SK-N-SH treated with all-trans-retinoic acid at 6 μM for 48 hours (cell line): ENCODE measurements around the gene STK32B.

Experiments used
- ATAC-seq: fragments of 200-7000 bp; cut with Tn5 transposase; 3 replicates; pipeline ENCODE4 v1.9.1; 2020; ENCODE audit warnings: mild to moderate bottlenecking, moderate library complexity
- ARNTL ChIP-seq: fragments of 450-650 bp; formaldehyde crosslinking; IDR thresholded peaks from 2 replicates; pipeline ENCODE4 v1.5.0; 2020; ENCODE audit warnings: low read depth, mild to moderate bottlenecking, moderate library complexity, borderline replicate concordance
- BACH2 ChIP-seq: fragments of 250-450 bp; sonication (Bioruptor Pico); IDR thresholded peaks from 2 replicates; pipeline ENCODE4 v1.9.0; 2021; ENCODE audit warnings: mild to moderate bottlenecking, borderline replicate concordance
- CSDC2 ChIP-seq: fragments of 250-450 bp; sonication (Bioruptor Pico); IDR thresholded peaks from 2 replicates; pipeline ENCODE4 v1.5.0; 2020; ENCODE audit warnings: mild to moderate bottlenecking, moderate library complexity
- ESRRG ChIP-seq: fragments of 250-450 bp; sonication (Bioruptor Pico); IDR thresholded peaks from 2 replicates; pipeline ENCODE4 v1.6.1; 2021; ENCODE audit warnings: mild to moderate bottlenecking
- GLIS3 ChIP-seq: fragments of 250-450 bp; sonication (Bioruptor Pico); IDR thresholded peaks from 2 replicates; pipeline ENCODE4 v1.5.0; 2020; ENCODE audit warnings: mild to moderate bottlenecking, moderate library complexity
- POU6F1 ChIP-seq: fragments of 250-450 bp; sonication (Bioruptor Pico); IDR thresholded peaks from 2 replicates; pipeline ENCODE4 v1.8.0; 2021; ENCODE audit warnings: low read depth, mild to moderate bottlenecking, moderate library complexity, borderline replicate concordance
- PPARA ChIP-seq: fragments of 250-450 bp; sonication (Bioruptor Pico); IDR thresholded peaks from 2 replicates; pipeline ENCODE4 v1.5.0; 2020; ENCODE audit warnings: mild to moderate bottlenecking, borderline replicate concordance
- RARB ChIP-seq: fragments of 250-450 bp; sonication (Bioruptor Pico); IDR thresholded peaks from 2 replicates; pipeline ENCODE4 v1.8.0; 2021; ENCODE audit warnings: mild to moderate bottlenecking, moderate library complexity
- TOX ChIP-seq: fragments of 250-450 bp; sonication (Bioruptor Pico); IDR thresholded peaks from 2 replicates; pipeline ENCODE4 v1.8.0; 2021; ENCODE audit warnings: mild to moderate bottlenecking, moderate library complexity, borderline replicate concordance
- ZC3H10 ChIP-seq: fragments of 250-450 bp; sonication (Bioruptor Pico); IDR thresholded peaks from 2 replicates; pipeline ENCODE4 v1.5.1; 2021; ENCODE audit warnings: mild to moderate bottlenecking, moderate library complexity
- ZFP3 ChIP-seq: fragments of 250-450 bp; sonication (Bioruptor Pico); IDR thresholded peaks from 2 replicates; pipeline ENCODE4 v1.5.0; 2020; ENCODE audit warnings: mild to moderate bottlenecking, moderate library complexity
- ZFP30 ChIP-seq: fragments of 450-650 bp; formaldehyde crosslinking; IDR thresholded peaks from 2 replicates; pipeline ENCODE4 v1.5.0; 2022; ENCODE audit warnings: mild to moderate bottlenecking, moderate library complexity
- ZNF565 ChIP-seq: fragments of 450-650 bp; formaldehyde crosslinking; conservative IDR thresholded peaks from 2 replicates; pipeline ENCODE4 v1.5.0; 2020; ENCODE audit warnings: low read depth, mild to moderate bottlenecking, moderate library complexity
- ZNF70 ChIP-seq: fragments of 450-650 bp; formaldehyde crosslinking; IDR thresholded peaks from 2 replicates; pipeline ENCODE4 v1.5.0; 2020; ENCODE audit warnings: mild to moderate bottlenecking, moderate library complexity
- ZNF8 ChIP-seq: fragments of 450-650 bp; formaldehyde crosslinking; IDR thresholded peaks from 2 replicates; pipeline ENCODE4 v1.5.0; 2020; ENCODE audit warnings: mild to moderate bottlenecking, moderate library complexity
- TF ChIP-seq, protein P1 (sequence below): fragments of 250-450 bp; sonication (Bioruptor Pico); IDR thresholded peaks from 2 replicates; pipeline ENCODE4 v1.8.0; 2020; ENCODE audit warnings: mild to moderate bottlenecking, moderate library complexity, borderline replicate concordance
- TF ChIP-seq, protein P2 (sequence below): fragments of 250-450 bp; sonication (Bioruptor Pico); IDR thresholded peaks from 2 replicates; pipeline ENCODE4 v1.5.0; 2020; ENCODE audit warnings: mild to moderate bottlenecking, moderate library complexity

Gene STK32B

GRCh38 chr4:5021546-5021945 is 29.7 kb upstream of the STK32B start:
- no peak for ATAC-seq

GRCh38 chr4:5024673-5025072 is 26.6 kb upstream of the STK32B start:
- no peak for ATAC-seq

More at GRCh38 chr4:5021546-5021945, 29.7 kb upstream of the STK32B start:
- TF ChIP-seq GLIS3 (CRISPR knock-in tag) = no peak
- no peak for TF ChIP-seq RARB (CRISPR knock-in tag)
- TF ChIP-seq POU6F1 (CRISPR knock-in tag) = no peak
- no peak for TF ChIP-seq ESRRG (CRISPR knock-in tag)
- TF ChIP-seq ZC3H10 (CRISPR knock-in tag) = no peak
- no peak for TF ChIP-seq ARNTL
- no peak for TF ChIP-seq PPARA (CRISPR knock-in tag)
- TF ChIP-seq ZNF8 (CRISPR knock-in tag) = no peak
- TF ChIP-seq BACH2 (CRISPR knock-in tag) = no peak
- TF ChIP-seq, protein P1, sequence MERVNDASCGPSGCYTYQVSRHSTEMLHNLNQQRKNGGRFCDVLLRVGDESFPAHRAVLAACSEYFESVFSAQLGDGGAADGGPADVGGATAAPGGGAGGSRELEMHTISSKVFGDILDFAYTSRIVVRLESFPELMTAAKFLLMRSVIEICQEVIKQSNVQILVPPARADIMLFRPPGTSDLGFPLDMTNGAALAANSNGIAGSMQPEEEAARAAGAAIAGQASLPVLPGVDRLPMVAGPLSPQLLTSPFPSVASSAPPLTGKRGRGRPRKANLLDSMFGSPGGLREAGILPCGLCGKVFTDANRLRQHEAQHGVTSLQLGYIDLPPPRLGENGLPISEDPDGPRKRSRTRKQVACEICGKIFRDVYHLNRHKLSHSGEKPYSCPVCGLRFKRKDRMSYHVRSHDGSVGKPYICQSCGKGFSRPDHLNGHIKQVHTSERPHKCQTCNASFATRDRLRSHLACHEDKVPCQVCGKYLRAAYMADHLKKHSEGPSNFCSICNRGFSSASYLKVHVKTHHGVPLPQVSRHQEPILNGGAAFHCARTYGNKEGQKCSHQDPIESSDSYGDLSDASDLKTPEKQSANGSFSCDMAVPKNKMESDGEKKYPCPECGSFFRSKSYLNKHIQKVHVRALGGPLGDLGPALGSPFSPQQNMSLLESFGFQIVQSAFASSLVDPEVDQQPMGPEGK (CRISPR knock-in tag) = no peak
- TF ChIP-seq, protein P2, sequence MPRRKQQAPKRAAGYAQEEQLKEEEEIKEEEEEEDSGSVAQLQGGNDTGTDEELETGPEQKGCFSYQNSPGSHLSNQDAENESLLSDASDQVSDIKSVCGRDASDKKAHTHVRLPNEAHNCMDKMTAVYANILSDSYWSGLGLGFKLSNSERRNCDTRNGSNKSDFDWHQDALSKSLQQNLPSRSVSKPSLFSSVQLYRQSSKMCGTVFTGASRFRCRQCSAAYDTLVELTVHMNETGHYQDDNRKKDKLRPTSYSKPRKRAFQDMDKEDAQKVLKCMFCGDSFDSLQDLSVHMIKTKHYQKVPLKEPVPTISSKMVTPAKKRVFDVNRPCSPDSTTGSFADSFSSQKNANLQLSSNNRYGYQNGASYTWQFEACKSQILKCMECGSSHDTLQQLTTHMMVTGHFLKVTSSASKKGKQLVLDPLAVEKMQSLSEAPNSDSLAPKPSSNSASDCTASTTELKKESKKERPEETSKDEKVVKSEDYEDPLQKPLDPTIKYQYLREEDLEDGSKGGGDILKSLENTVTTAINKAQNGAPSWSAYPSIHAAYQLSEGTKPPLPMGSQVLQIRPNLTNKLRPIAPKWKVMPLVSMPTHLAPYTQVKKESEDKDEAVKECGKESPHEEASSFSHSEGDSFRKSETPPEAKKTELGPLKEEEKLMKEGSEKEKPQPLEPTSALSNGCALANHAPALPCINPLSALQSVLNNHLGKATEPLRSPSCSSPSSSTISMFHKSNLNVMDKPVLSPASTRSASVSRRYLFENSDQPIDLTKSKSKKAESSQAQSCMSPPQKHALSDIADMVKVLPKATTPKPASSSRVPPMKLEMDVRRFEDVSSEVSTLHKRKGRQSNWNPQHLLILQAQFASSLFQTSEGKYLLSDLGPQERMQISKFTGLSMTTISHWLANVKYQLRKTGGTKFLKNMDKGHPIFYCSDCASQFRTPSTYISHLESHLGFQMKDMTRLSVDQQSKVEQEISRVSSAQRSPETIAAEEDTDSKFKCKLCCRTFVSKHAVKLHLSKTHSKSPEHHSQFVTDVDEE (CRISPR knock-in tag) = no peak
- TF ChIP-seq ZFP3 (CRISPR knock-in tag) = no peak
- TF ChIP-seq ZFP30 (CRISPR knock-in tag) = no peak
- no peak for TF ChIP-seq CSDC2 (CRISPR knock-in tag)
- no peak for TF ChIP-seq ZNF565 (CRISPR knock-in tag)
- TF ChIP-seq ZNF70 (CRISPR knock-in tag) = no peak
- no peak for TF ChIP-seq TOX

GRCh38 chr4:5026371-5026770 is 24.9 kb upstream of the STK32B start:
- no peak for ATAC-seq
- TF ChIP-seq TOX = no peak
- no peak for TF ChIP-seq PPARA (CRISPR knock-in tag)
- no peak for TF ChIP-seq CSDC2 (CRISPR knock-in tag)
- TF ChIP-seq, protein P1 (CRISPR knock-in tag) = no peak
- no peak for TF ChIP-seq ZNF70 (CRISPR knock-in tag)
- no peak for TF ChIP-seq ZNF8 (CRISPR knock-in tag)

More at GRCh38 chr4:5024673-5025072, 26.6 kb upstream of the STK32B start:
- TF ChIP-seq, protein P1 (CRISPR knock-in tag) = no peak
- TF ChIP-seq RARB (CRISPR knock-in tag) = no peak
- no peak for TF ChIP-seq TOX
- no peak for TF ChIP-seq CSDC2 (CRISPR knock-in tag)

DNA sequence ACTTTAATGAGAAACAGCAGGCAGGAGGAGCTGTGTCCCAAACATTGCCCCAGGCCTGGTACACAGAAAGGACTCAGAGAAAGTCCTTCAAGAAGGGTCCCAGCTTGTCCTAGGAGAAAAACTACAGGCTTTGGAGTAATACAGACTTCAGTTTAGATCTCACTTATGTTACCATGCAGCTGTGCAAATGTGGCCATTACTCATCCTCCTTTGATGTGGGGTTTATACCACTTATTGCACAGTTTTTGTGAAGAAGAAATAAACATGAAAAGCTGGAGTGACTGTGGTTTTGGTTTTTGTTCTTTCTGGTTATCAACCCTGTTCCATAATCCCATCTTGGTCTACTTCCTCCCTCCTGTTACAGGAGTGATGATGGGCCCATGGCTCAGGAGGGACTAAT is 23.9 kb upstream of the STK32B start:
- ATAC-seq = no peak
- no peak for TF ChIP-seq ZNF70 (CRISPR knock-in tag)
- TF ChIP-seq, all 23 proteins: peak for 0
